Fibroblast of lung (primary cell): ENCODE results near the gene R3HDML. TPM values are rescaled to one million over a fixed set of nuclear protein-coding genes. Genes with fewer than 3 reads are reported as not detected.
A peak's percentile ranks its signal among the peaks of the same experiment; 100 is the strongest.

Experiments
- DNase-seq, 2 donors: peaks; one replicate each; pipeline versions ENCODE4 v3.0.0 to v3.0.0-alpha.2; 2010; ENCODE audit warnings: low read depth in 2 of 2
- H2AFZ ChIP-seq: 2 replicates; pipeline ENCODE4 v1.5.1; 2012; ENCODE audit warnings: low read length, control low read depth, inconsistent platforms
- H3K27ac ChIP-seq: 2 replicates; pipeline ENCODE4 v1.5.1; 2011; ENCODE audit warnings: low read length, control low read depth; ENCODE audit not compliant: insufficient read depth
- H3K27me3 ChIP-seq: 2 replicates; pipeline ENCODE4 v1.5.1; 2011; ENCODE audit warnings: mild to moderate bottlenecking, low read length; ENCODE audit not compliant: control insufficient read depth, insufficient read depth
- H3K36me3 ChIP-seq: 2 replicates; pipeline ENCODE4 v1.5.1; 2011; ENCODE audit warnings: low read length; ENCODE audit not compliant: control insufficient read depth, insufficient read depth
- H3K4me1 ChIP-seq: 2 replicates; pipeline ENCODE4 v1.5.1; 2011; ENCODE audit warnings: low read length; ENCODE audit not compliant: control insufficient read depth, insufficient read depth; ENCODE audit errors: extremely low read depth
- H3K4me2 ChIP-seq: 2 replicates; pipeline ENCODE4 v1.5.1; 2011; ENCODE audit warnings: low read length, control low read depth; ENCODE audit not compliant: insufficient read depth; ENCODE audit errors: extremely low read depth
- H3K4me3 ChIP-seq, 4 experiments: fragments of 200-600 bp in 1 of 4; sonication (generic) in 1 of 4; replicated peaks in 1 of 4; 2 replicates each; pipeline ENCODE4 v1.5.1; 2011 to 2016; ENCODE audit warnings: low read length in 4 of 4, low read depth in 3 of 4, mild to moderate bottlenecking in 3 of 4, control low read depth in 2 of 4, inconsistent platforms in 1 of 4, mixed read lengths in 1 of 4; ENCODE audit not compliant: insufficient read depth in 1 of 4; ENCODE audit errors: control extremely low read depth in 1 of 4
- H3K79me2 ChIP-seq: 2 replicates; pipeline ENCODE4 v1.5.1; 2012; ENCODE audit warnings: mild to moderate bottlenecking, low read length, inconsistent platforms; ENCODE audit not compliant: control insufficient read depth, insufficient read depth
- H3K9ac ChIP-seq: 2 replicates; pipeline ENCODE4 v1.5.1; 2011; ENCODE audit warnings: mild to moderate bottlenecking, low read length, control low read depth; ENCODE audit not compliant: insufficient read depth
- H3K9me3 ChIP-seq: 2 replicates; pipeline ENCODE4 v1.5.1; 2012; ENCODE audit warnings: low read depth, low read length; ENCODE audit not compliant: control insufficient read depth, insufficient read depth
- H4K20me1 ChIP-seq: 2 replicates; pipeline ENCODE4 v1.5.1; 2011; ENCODE audit warnings: low read length; ENCODE audit not compliant: control insufficient read depth, insufficient read depth; ENCODE audit errors: extremely low read depth
- EZH2 ChIP-seq: IDR thresholded peaks from 2 replicates; pipeline ENCODE4 v1.5.1; 2012; ENCODE audit warnings: low read length, control low read depth, mild to moderate bottlenecking; ENCODE audit errors: missing control alignments
- polyA plus RNA-seq, 2 donors: library from polyadenylated mRNA; depleted of rRNA in 1 of 2; stranded (reverse) in 1 of 2; unstranded in 1 of 2; fragments of >200 nt; gene quantifications; 2 replicates each; pipeline ENCODE4 v1.2.1, GENCODE V29; 2011 to 2012; ENCODE audit warnings: missing spikeins in 1 of 2
- total RNA-seq: library from RNA; depleted of rRNA; stranded (reverse); fragments of >200 nt; gene quantifications from 2 replicates; pipeline ENCODE4 v1.2.1, GENCODE V29; 2014
- TF ChIP-seq, protein P1 (sequence below), 2 donors: IDR thresholded peaks in 1 of 2; conservative IDR thresholded peaks in 1 of 2; 1 replicate in 1 of 2; 2 replicates in 1 of 2; pipeline ENCODE4 v1.5.1; 2011 to 2012; ENCODE audit warnings: low read length in 2 of 2, control low read depth in 1 of 2, inconsistent platforms in 1 of 2, low read depth in 1 of 2, mild to moderate bottlenecking in 1 of 2

The R3HDML gene
- total and polyA plus RNA-seq, 2 donors (not counting 1 experiment from before 2014, with no cell fraction given) = not detected

DNA sequence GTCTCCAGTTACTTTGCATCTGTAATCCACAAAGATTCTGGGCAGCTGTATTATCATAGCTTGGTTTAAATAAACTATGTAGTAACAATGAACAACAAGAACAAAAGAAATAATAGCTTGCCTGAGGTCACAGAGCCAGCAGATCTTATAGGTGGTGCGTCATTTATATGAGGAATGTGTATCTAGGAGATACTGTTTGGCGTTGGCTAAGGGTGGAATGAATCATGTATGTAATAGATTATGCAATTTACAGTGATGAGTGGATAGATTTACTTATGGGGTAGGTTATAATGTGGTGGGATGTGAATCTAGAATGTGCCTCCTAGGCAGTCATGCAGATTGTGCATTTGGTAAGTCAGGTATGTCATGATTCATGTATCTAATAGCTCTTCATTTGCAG is 61.5 kb downstream of the R3HDML start:
- H2AFZ ChIP-seq = no peak overlapping the region
- H3K9ac ChIP-seq = no peak overlapping the region
- peaks cover 3% of the 10 kb centered on the region for H3K27me3 ChIP-seq
- no peak overlapping the region for H3K4me2 ChIP-seq
- H3K4me1 ChIP-seq = no peaks in the 10 kb centered on the region
- H3K9me3 ChIP-seq = no peaks in the 10 kb centered on the region
- no peak overlapping the region for H3K27ac ChIP-seq
- H3K79me2 ChIP-seq = no peaks in the 10 kb centered on the region
- peak; percentile 31 to 85 for DNase-seq
- no peak overlapping the region for H3K4me3 ChIP-seq
- no peaks in the 10 kb centered on the region for H3K36me3 ChIP-seq
- no peaks in the 10 kb centered on the region for H4K20me1 ChIP-seq
- no peak for TF ChIP-seq EZH2
- TF ChIP-seq, protein P1, sequence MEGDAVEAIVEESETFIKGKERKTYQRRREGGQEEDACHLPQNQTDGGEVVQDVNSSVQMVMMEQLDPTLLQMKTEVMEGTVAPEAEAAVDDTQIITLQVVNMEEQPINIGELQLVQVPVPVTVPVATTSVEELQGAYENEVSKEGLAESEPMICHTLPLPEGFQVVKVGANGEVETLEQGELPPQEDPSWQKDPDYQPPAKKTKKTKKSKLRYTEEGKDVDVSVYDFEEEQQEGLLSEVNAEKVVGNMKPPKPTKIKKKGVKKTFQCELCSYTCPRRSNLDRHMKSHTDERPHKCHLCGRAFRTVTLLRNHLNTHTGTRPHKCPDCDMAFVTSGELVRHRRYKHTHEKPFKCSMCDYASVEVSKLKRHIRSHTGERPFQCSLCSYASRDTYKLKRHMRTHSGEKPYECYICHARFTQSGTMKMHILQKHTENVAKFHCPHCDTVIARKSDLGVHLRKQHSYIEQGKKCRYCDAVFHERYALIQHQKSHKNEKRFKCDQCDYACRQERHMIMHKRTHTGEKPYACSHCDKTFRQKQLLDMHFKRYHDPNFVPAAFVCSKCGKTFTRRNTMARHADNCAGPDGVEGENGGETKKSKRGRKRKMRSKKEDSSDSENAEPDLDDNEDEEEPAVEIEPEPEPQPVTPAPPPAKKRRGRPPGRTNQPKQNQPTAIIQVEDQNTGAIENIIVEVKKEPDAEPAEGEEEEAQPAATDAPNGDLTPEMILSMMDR (conservative IDR thresholded peaks at IDR 0.05 in 1 of 2, IDR thresholded peaks at IDR 0.05 in 1 of 2; ENCODE audit: low read depth in 1 of 2, low read length in 2 of 2) = no peak

DNA sequence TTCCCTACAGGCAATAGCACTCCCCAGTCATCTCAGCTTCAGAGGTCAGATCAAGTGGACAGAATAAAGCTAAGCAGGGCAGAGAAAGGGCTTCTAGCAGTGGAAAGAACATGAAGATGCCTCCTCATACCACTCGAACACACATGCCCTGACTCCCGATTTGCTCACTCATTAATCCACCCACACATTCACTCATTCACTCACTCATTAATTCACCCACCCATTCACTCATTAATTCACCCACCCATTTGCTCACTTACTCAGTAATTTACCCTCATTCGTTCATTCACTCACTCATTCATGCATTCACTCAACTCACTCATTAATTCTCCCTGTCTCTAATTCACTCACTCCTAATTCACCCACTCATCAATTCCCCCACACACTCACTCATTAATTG is 62.6 kb downstream of the R3HDML start:
- Histone ChIP-seq H3K36me3 (no peaks in the 10 kb centered on the region), H3K27me3 (peaks cover 3% of the 10 kb centered on the region), H4K20me1 (no peaks in the 10 kb centered on the region), H3K9me3 (no peaks in the 10 kb centered on the region), H3K4me1 (no peaks in the 10 kb centered on the region), H3K4me2 (no peak overlapping the region), H3K27ac (no peak overlapping the region), H3K9ac (no peak overlapping the region), H3K4me3 (no peak overlapping the region), H3K79me2 (no peaks in the 10 kb centered on the region), H2AFZ (no peak overlapping the region)
- TF ChIP-seq EZH2 = no peak
- TF ChIP-seq, protein P1 (conservative IDR thresholded peaks at IDR 0.05 in 1 of 2, IDR thresholded peaks at IDR 0.05 in 1 of 2; ENCODE audit: low read depth in 1 of 2, low read length in 2 of 2) = no peak
- no peak for DNase-seq

DNA sequence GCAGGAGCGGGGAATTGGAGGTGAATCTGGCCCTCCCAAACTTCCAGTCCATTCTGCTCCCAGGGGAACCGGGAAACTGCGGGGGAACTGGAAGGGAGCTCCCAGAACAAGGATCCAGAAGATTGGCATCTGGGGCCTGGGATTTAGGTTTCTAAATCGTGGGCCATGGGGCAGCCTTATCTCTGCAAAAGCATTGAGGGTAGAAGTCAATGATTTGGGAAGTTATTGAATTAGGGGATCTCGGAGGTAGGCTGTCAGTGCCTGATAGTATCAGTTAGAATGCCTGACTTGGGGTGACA is 63.8 kb downstream of the R3HDML start:
- Histone ChIP-seq H3K27me3 (peaks cover 3% of the 10 kb centered on the region), H3K9ac (no peak overlapping the region), H2AFZ (no peak overlapping the region), H4K20me1 (no peaks in the 10 kb centered on the region), H3K27ac (no peak overlapping the region), H3K79me2 (no peaks in the 10 kb centered on the region), H3K9me3 (no peaks in the 10 kb centered on the region), H3K36me3 (no peaks in the 10 kb centered on the region), H3K4me1 (no peaks in the 10 kb centered on the region), H3K4me3 (no peak overlapping the region), H3K4me2 (no peak overlapping the region)
- TF ChIP-seq EZH2 = no peak
- TF ChIP-seq, protein P1 (conservative IDR thresholded peaks at IDR 0.05 in 1 of 2, IDR thresholded peaks at IDR 0.05 in 1 of 2; ENCODE audit: low read depth in 1 of 2, low read length in 2 of 2) = no peak
- no peak for DNase-seq

Other genes starting within 250 kb of the R3HDML start
- 0.51 and 0.66 TPM in 2 replicates for gene JPH2, start 149.9 kb upstream of the R3HDML start, total RNA-seq
- gene JPH2, start 149.9 kb upstream of the R3HDML start, polyA plus RNA-seq = 0.51 and 4.9 TPM in 2 replicates
- gene OSER1, start 126.3 kb upstream of the R3HDML start, total RNA-seq = 63.2 and 73.2 TPM in 2 replicates
- gene OSER1, start 126.3 kb upstream of the R3HDML start, polyA plus RNA-seq = 50.9 and 53.5 TPM in 2 replicates
- gene GDAP1L1, start 89.7 kb upstream of the R3HDML start, total RNA-seq = not detected in 2 replicates
- not detected in 2 replicates for gene GDAP1L1, start 89.7 kb upstream of the R3HDML start, polyA plus RNA-seq
- 5.1 and 8.6 TPM in 2 replicates for gene FITM2, start 25.8 kb upstream of the R3HDML start, total RNA-seq
- gene FITM2, start 25.8 kb upstream of the R3HDML start, polyA plus RNA-seq = 6.8 and 9.7 TPM in 2 replicates
- gene HNF4A, start 18.7 kb downstream of the R3HDML start, total RNA-seq = not detected in 2 replicates
- not detected in 2 replicates for gene HNF4A, start 18.7 kb downstream of the R3HDML start, polyA plus RNA-seq
- 10.3 and 12.6 TPM in 2 replicates for gene TTPAL, start 138.8 kb downstream of the R3HDML start, total RNA-seq
- gene TTPAL, start 138.8 kb downstream of the R3HDML start, polyA plus RNA-seq = 11.9 and 12.3 TPM in 2 replicates
- 107 and 120 TPM in 2 replicates for gene SERINC3, start 185.0 kb downstream of the R3HDML start, total RNA-seq
- gene SERINC3, start 185.0 kb downstream of the R3HDML start, polyA plus RNA-seq = 194 and 238 TPM in 2 replicates
- gene PKIG, start 245.5 kb downstream of the R3HDML start, total RNA-seq = 140 and 234 TPM in 2 replicates
- gene PKIG, start 245.5 kb downstream of the R3HDML start, polyA plus RNA-seq = 132 and 192 TPM in 2 replicates